Hepatocyte (in vitro differentiated cells): Measurements from ENCODE around the gene NLK. TPM values are rescaled to one million over a fixed set of nuclear protein-coding genes. Genes with fewer than 3 reads are reported as not detected.

Experiments
- DNase-seq: peaks from one replicate; pipeline ENCODE4 v3.0.0-alpha.2; 2016; ENCODE audit warnings: low spot score
- H2AFZ ChIP-seq: fragments of 200-600 bp; sonication (generic); 2 replicates; pipeline ENCODE4 v1.6.0; 2016; ENCODE audit warnings: antibody characterized with exemption, mild to moderate bottlenecking
- H3K27ac ChIP-seq: fragments of 200-600 bp; sonication (generic); 2 replicates; pipeline ENCODE4 v1.5.1; 2016; ENCODE audit warnings: mild to moderate bottlenecking
- H3K27me3 ChIP-seq: fragments of 200-600 bp; sonication (generic); 2 replicates; pipeline ENCODE4 v1.6.1; 2016
- H3K36me3 ChIP-seq: fragments of 200-600 bp; sonication (generic); replicated peaks from 2 replicates; pipeline ENCODE4 v1.5.1; 2016; ENCODE audit warnings: low read depth; ENCODE audit not compliant: insufficient read depth
- H3K4me1 ChIP-seq: fragments of 200-600 bp; sonication (generic); 2 replicates; pipeline ENCODE4 v1.5.1; 2016; ENCODE audit warnings: mild to moderate bottlenecking, moderate library complexity; ENCODE audit not compliant: insufficient read depth
- H3K4me2 ChIP-seq: fragments of 200-600 bp; sonication (generic); 2 replicates; pipeline ENCODE4 v1.6.0; 2016
- H3K4me3 ChIP-seq: fragments of 200-600 bp; sonication (generic); 2 replicates; pipeline ENCODE4 v1.5.1; 2016; ENCODE audit warnings: mild to moderate bottlenecking
- H3K79me2 ChIP-seq: fragments of 200-600 bp; sonication (generic); 2 replicates; pipeline ENCODE4 v1.6.0; 2017; ENCODE audit warnings: mild to moderate bottlenecking
- H3K9me2 ChIP-seq: fragments of 200-600 bp; sonication (generic); replicated peaks from 2 replicates; pipeline ENCODE4 v1.6.0; 2017; ENCODE audit warnings: mild to moderate bottlenecking; ENCODE audit not compliant: insufficient read depth
- H3K9me3 ChIP-seq: fragments of 200-600 bp; sonication (generic); 2 replicates; pipeline ENCODE4 v1.5.1; 2016; ENCODE audit warnings: low read depth, mild to moderate bottlenecking
- H4K20me1 ChIP-seq: fragments of 200-600 bp; sonication (generic); 2 replicates; pipeline ENCODE4 v1.6.0; 2016; ENCODE audit warnings: mild to moderate bottlenecking; ENCODE audit not compliant: insufficient read depth, poor library complexity, severe bottlenecking
- EZH2 ChIP-seq: fragments of 200-600 bp; sonication (generic); IDR thresholded peaks from 2 replicates; pipeline ENCODE4 v1.6.1; 2016; ENCODE audit warnings: antibody characterized with exemption, mild to moderate bottlenecking, borderline replicate concordance
- EZH2phosphoT487 ChIP-seq: fragments of 200-600 bp; sonication (generic); IDR thresholded peaks from one replicate; pipeline ENCODE4 v1.6.1; 2018; ENCODE audit warnings: antibody characterized with exemption, mild to moderate bottlenecking, low read depth, moderate library complexity; ENCODE audit not compliant: unreplicated experiment, severe bottlenecking
- WGBS: methylation state at CpG from one replicate; pipeline ENCODE4 v1.1.6; 2016; ENCODE audit warnings: low lambda C conversion rate; ENCODE audit errors: missing lambda C conversion rate; 5-methylcytosine and 5-hydroxymethylcytosine counted together
- polyA plus RNA-seq: library from polyadenylated mRNA; unstranded; fragments of >200 nt; fragmentation: Nextera tagmentation; extraction: Ambion mirVana; gene quantifications from 2 replicates; pipeline ENCODE4 v1.2.1, GENCODE V29; 2016
- total RNA-seq: library from RNA; depleted of rRNA; stranded (reverse); fragments of >200 nt; gene quantifications from 2 replicates; pipeline ENCODE4 v1.2.3, GENCODE V29; 2014
- TF ChIP-seq, protein P1 (sequence below): fragments of 200-600 bp; sonication (generic); IDR thresholded peaks from 2 replicates; pipeline ENCODE4 v1.5.1; 2016; ENCODE audit warnings: antibody characterized with exemption, mild to moderate bottlenecking; ENCODE audit not compliant: poor library complexity

The NLK gene
- 24.9 and 29.1 TPM in 2 replicates for total RNA-seq
- 5.2 and 7.1 TPM in 2 replicates for polyA plus RNA-seq

DNA sequence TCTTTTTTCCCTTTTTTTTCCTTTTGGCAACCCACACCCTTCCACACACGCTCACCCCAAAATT lies at the start of gene NLK:
NLK (plus strand) TSS at position 21 of the 64 bp plus-strand sequence. CDS start 197 bp downstream, outside the sequence.
- Histone ChIP-seq H3K4me3 (peak within 1 kb of the TSS; percentile 86), H4K20me1 (peaks cover 15% of the 10 kb centered on the region), H3K9me2 (no peaks in the 10 kb centered on the region), H3K4me1 (peaks cover 23% of the 10 kb centered on the region), H2AFZ (peak within 1 kb of the TSS; percentile 75), H3K9me3 (no peaks in the 10 kb centered on the region), H3K27ac (peak within 1 kb of the TSS; percentile 71), H3K4me2 (peak within 1 kb of the TSS; percentile 95), H3K79me2 (peaks cover 56% of the 10 kb centered on the region), H3K27me3 (no peaks in the 10 kb centered on the region), H3K36me3 (no peaks in the 10 kb centered on the region)
- TF ChIP-seq EZH2phosphoT487 (no peak), EZH2 (no peak)
- TF ChIP-seq, protein P1, sequence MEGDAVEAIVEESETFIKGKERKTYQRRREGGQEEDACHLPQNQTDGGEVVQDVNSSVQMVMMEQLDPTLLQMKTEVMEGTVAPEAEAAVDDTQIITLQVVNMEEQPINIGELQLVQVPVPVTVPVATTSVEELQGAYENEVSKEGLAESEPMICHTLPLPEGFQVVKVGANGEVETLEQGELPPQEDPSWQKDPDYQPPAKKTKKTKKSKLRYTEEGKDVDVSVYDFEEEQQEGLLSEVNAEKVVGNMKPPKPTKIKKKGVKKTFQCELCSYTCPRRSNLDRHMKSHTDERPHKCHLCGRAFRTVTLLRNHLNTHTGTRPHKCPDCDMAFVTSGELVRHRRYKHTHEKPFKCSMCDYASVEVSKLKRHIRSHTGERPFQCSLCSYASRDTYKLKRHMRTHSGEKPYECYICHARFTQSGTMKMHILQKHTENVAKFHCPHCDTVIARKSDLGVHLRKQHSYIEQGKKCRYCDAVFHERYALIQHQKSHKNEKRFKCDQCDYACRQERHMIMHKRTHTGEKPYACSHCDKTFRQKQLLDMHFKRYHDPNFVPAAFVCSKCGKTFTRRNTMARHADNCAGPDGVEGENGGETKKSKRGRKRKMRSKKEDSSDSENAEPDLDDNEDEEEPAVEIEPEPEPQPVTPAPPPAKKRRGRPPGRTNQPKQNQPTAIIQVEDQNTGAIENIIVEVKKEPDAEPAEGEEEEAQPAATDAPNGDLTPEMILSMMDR, result no peak
- no peak for DNase-seq
- WGBS, result 95% methylated on average over 1 of the region's 1 CpG

DNA sequence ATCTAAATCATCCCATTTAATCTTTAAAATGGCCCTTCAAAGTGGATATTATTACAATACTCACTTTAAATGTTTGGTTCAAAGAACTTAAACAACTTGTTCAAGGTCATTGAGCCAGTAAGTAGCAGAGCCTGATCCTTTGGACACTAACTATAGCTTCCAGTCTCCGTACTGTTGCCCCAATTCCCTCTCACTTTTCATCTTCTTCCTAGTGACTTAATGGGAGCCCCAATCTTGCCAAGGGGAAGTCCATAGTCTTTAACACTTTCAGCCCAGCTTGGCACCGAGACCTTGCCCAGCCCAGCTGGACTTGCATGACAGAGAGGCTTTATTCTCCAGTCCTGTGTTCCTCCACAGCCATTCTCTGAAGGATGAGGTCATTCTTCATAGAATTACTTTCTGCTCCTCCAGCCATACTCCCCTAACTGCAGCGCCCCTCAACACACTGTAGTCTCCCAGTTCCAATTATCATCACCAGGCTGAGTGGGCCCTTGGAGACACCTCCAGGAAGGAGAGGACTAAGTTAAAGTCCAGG lies 49.2 kb upstream of the NLK start:
- Histone ChIP-seq H3K4me2 (no peak overlapping the region), H3K4me1 (no peaks in the 10 kb centered on the region), H3K27me3 (no peaks in the 10 kb centered on the region), H3K4me3 (no peak overlapping the region), H3K27ac (no peak overlapping the region), H3K9me2 (no peaks in the 10 kb centered on the region), H2AFZ (no peak overlapping the region), H3K79me2 (no peaks in the 10 kb centered on the region), H4K20me1 (no peaks in the 10 kb centered on the region), H3K9me3 (no peaks in the 10 kb centered on the region), H3K36me3 (no peaks in the 10 kb centered on the region)
- no peak for TF ChIP-seq EZH2phosphoT487
- TF ChIP-seq, protein P1, result no peak
- no peak for TF ChIP-seq EZH2
- DNase-seq, result no peak
- 82% methylated on average over 3 of the region's 3 CpGs for WGBS

GRCh38 chr17:27993723-27994310 lies 48.7 kb upstream of the NLK start:
- Histone ChIP-seq H4K20me1 (no peaks in the 10 kb centered on the region), H3K9me2 (no peaks in the 10 kb centered on the region), H3K27ac (no peak overlapping the region), H3K9me3 (no peaks in the 10 kb centered on the region), H2AFZ (no peak overlapping the region), H3K36me3 (no peaks in the 10 kb centered on the region), H3K4me2 (no peak overlapping the region), H3K4me1 (no peaks in the 10 kb centered on the region), H3K79me2 (no peaks in the 10 kb centered on the region), H3K27me3 (no peaks in the 10 kb centered on the region), H3K4me3 (no peak overlapping the region)
- no peak for DNase-seq
- TF ChIP-seq, protein P1, result no peak
- TF ChIP-seq EZH2, result no peak
- TF ChIP-seq EZH2phosphoT487, result no peak
- 88% methylated on average over 7 of the region's 7 CpGs for WGBS

DNA sequence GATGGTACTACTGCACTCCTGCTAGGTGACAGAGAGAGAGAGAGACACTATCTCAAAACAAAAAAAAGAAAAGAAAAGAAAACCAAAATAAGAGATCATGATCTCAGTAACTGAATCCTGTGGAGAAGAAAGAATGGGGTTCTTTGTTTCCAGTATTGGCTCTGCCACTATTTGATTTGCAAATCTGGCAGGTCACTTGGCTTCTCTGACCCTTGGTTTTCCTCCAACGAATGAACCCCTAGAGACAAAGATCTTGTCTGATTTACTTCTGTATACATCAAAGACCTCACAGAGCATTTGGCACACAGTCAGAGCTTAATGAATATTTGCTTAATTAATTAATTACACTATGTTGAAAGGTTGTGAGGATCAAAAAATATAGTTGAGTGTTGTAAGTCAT lies 47.9 kb upstream of the NLK start:
- no peak overlapping the region for H3K27ac ChIP-seq
- no peaks in the 10 kb centered on the region for H4K20me1 ChIP-seq
- H3K4me1 ChIP-seq, result no peaks in the 10 kb centered on the region
- no peaks in the 10 kb centered on the region for H3K9me3 ChIP-seq
- no peaks in the 10 kb centered on the region for H3K27me3 ChIP-seq
- WGBS, result 7% methylated on average over 1 of the region's 1 CpG
- no peak overlapping the region for H3K4me3 ChIP-seq
- no peak overlapping the region for H3K4me2 ChIP-seq
- no peak for TF ChIP-seq EZH2phosphoT487
- no peak for TF ChIP-seq EZH2
- TF ChIP-seq, protein P1, result no peak
- H3K9me2 ChIP-seq, result no peaks in the 10 kb centered on the region
- H3K36me3 ChIP-seq, result no peaks in the 10 kb centered on the region
- no peak overlapping the region for H2AFZ ChIP-seq
- H3K79me2 ChIP-seq, result no peaks in the 10 kb centered on the region
- no peak for DNase-seq
